ENCODE data around the gene ITGB5. TPM values are rescaled to one million over a fixed set of nuclear protein-coding genes. Genes with fewer than 3 reads are reported as not detected.

The ITGB5 gene
- total and polyA plus RNA-seq, 2 donors (not counting 3 experiments of a cell fraction or from before 2014, with no cell fraction given), result 144 to 170 TPM

GRCh38 chr3:124840331-124840730 is 46.8 kb downstream of the ITGB5 start:
- dilution Hi-C loops (cut with MboI; ENCODE audit: extremely low pct_ligation_motif_present, low sequenced_read_pairs), result no loop called here
- Histone ChIP-seq H3K4me1 (ENCODE audit: control insufficient read depth, extremely low read depth, insufficient read depth, low read length) (peaks cover 28% of the 10 kb centered on the region), H3K4me2 (ENCODE audit: insufficient read depth, low read length) (no peak overlapping the region), H4K20me1 (replicated peaks; ENCODE audit: control insufficient read depth, extremely low read depth, insufficient read depth, low read length) (no peaks in the 10 kb centered on the region), H3K4me3 (replicated peaks in 1 of 3; ENCODE audit: insufficient read depth in 1 of 3, low read depth in 1 of 3, low read length in 3 of 3) (no peak overlapping the region), H2AFZ (ENCODE audit: low read depth, low read length) (no peak overlapping the region), H3K9me3 (replicated peaks; ENCODE audit: control insufficient read depth, insufficient read depth, low read length) (no peaks in the 10 kb centered on the region), H3K9ac (replicated peaks; ENCODE audit: extremely low read depth, insufficient read depth, low read length) (no peak overlapping the region), H3K36me3 (ENCODE audit: control insufficient read depth in 2 of 2, extremely low read depth in 1 of 2, insufficient read depth in 2 of 2, low read length in 2 of 2) (peaks cover 0 to 6% of the 10 kb centered on the region in 2 experiments), H3K27me3 (ENCODE audit: control insufficient read depth in 2 of 2, insufficient read depth in 2 of 2, low read length in 2 of 2) (no peaks in the 10 kb centered on the region), H3K9me1 (replicated peaks; ENCODE audit: control insufficient read depth, extremely low read depth, insufficient read depth, low read length) (no peaks in the 10 kb centered on the region), H3K79me2 (ENCODE audit: control insufficient read depth, insufficient read depth, low read length) (no peaks in the 10 kb centered on the region), H3K27ac (ENCODE audit: insufficient read depth, low read depth, low read length) (no peak overlapping the region)
- FAIRE-seq (no peak), DNase-seq (ENCODE audit: low read depth, low spot score) (no peak)
- TF ChIP-seq, protein P1, sequence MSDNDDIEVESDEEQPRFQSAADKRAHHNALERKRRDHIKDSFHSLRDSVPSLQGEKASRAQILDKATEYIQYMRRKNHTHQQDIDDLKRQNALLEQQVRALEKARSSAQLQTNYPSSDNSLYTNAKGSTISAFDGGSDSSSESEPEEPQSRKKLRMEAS (IDR thresholded peaks at IDR 0.05; ENCODE audit: insufficient read depth, insufficient read length), result no peak
- no peak for TF ChIP-seq JUN (IDR thresholded peaks at IDR 0.05; ENCODE audit: borderline replicate concordance, insufficient read depth, insufficient read length, low read depth)
- no peak for TF ChIP-seq POLR2AphosphoS5 (IDR thresholded peaks at IDR 0.05; ENCODE audit: insufficient read depth, low read depth, low read length)
- TF ChIP-seq, protein P2, sequence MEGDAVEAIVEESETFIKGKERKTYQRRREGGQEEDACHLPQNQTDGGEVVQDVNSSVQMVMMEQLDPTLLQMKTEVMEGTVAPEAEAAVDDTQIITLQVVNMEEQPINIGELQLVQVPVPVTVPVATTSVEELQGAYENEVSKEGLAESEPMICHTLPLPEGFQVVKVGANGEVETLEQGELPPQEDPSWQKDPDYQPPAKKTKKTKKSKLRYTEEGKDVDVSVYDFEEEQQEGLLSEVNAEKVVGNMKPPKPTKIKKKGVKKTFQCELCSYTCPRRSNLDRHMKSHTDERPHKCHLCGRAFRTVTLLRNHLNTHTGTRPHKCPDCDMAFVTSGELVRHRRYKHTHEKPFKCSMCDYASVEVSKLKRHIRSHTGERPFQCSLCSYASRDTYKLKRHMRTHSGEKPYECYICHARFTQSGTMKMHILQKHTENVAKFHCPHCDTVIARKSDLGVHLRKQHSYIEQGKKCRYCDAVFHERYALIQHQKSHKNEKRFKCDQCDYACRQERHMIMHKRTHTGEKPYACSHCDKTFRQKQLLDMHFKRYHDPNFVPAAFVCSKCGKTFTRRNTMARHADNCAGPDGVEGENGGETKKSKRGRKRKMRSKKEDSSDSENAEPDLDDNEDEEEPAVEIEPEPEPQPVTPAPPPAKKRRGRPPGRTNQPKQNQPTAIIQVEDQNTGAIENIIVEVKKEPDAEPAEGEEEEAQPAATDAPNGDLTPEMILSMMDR (IDR thresholded peaks at IDR 0.05; ENCODE audit: extremely low read depth in 1 of 2, insufficient read depth in 1 of 2, low read depth in 1 of 2, low read length in 2 of 2), result no peak
- TF ChIP-seq FOS (IDR thresholded peaks at IDR 0.05; ENCODE audit: borderline replicate concordance, insufficient read depth, low read length), result no peak
- TF ChIP-seq GATA2 (IDR thresholded peaks at IDR 0.05; ENCODE audit: insufficient read depth, insufficient read length, low read depth, low read length), result no peak
- no peak for TF ChIP-seq EZH2 (IDR thresholded peaks at IDR 0.05; ENCODE audit: borderline replicate concordance, low read depth, low read length, severe bottlenecking)
- ChIA-PET POLR2A (no interaction called here), CTCF (no interaction called here)
- intact Hi-C loops (cut with micrococcal nuclease), result no loop called here
- no TSS peak for BruUV-seq (replicated peaks)

All from endothelial cell of umbilical vein (primary cell).